Dendritic cell treated with granulocyte-macrophage colony-stimulating factor and Interleukin-4, amounts not matched to agents 40 ng/mL and 50 ng/mL, for 4 days (primary cell): ENCODE data around the gene KNDC1.

Experiments used
- H3K27ac Mint-ChIP-seq: one replicate; pipeline ENCODE4 v1.8.0; 2022; ENCODE audit warnings: mild to moderate bottlenecking, mixed read lengths
- H3K27me3 Mint-ChIP-seq: one replicate; pipeline ENCODE4 v1.8.0; 2022; ENCODE audit warnings: mild to moderate bottlenecking, mixed read lengths
- H3K36me3 Mint-ChIP-seq: one replicate; pipeline ENCODE4 v1.8.0; 2022; ENCODE audit warnings: low read depth, mixed read lengths
- H3K4me1 Mint-ChIP-seq: one replicate; pipeline ENCODE4 v1.8.0; 2022; ENCODE audit warnings: low read depth, mixed read lengths
- H3K4me3 Mint-ChIP-seq: one replicate; pipeline ENCODE4 v1.8.0; 2022; ENCODE audit warnings: mild to moderate bottlenecking, moderate library complexity, mixed read lengths
- H3K9me3 Mint-ChIP-seq: one replicate; pipeline ENCODE4 v1.8.0; 2022; ENCODE audit warnings: mixed read lengths
- intact Hi-C: fragments of 100-400 bp; cut with micrococcal nuclease; formaldehyde crosslinking; loops from one replicate; pipeline ENCODE4 v1.15.0; 2022

KNDC1 gene

GRCh38 chr10:133122171-133122935 is 37.7 kb upstream of the KNDC1 start:
- H3K9me3 Mint-ChIP-seq, result peaks cover 15% of the 10 kb centered on the region
- no peak overlapping the region for H3K27ac Mint-ChIP-seq
- no peaks in the 10 kb centered on the region for H3K36me3 Mint-ChIP-seq
- intact Hi-C loops, result no loop called here
- peaks cover 32% of the 10 kb centered on the region for H3K27me3 Mint-ChIP-seq
- H3K4me1 Mint-ChIP-seq, result peaks cover 10% of the 10 kb centered on the region
- H3K4me3 Mint-ChIP-seq, result no peak overlapping the region

GRCh38 chr10:133123050-133123745 is 36.8 kb upstream of the KNDC1 start:
- Mint-ChIP-seq H3K4me3 (no peak overlapping the region), H3K27ac (no peak overlapping the region), H3K9me3 (peaks cover 11% of the 10 kb centered on the region), H3K27me3 (peaks cover 32% of the 10 kb centered on the region), H3K36me3 (no peaks in the 10 kb centered on the region), H3K4me1 (peaks cover 10% of the 10 kb centered on the region)
- intact Hi-C loops, result no loop called here

- no peak overlapping the region for H3K27ac Mint-ChIP-seq
- intact Hi-C loops, result loop anchor here (1.0 to 2.0 kb wide), 2 partner anchors 184 to 219 kb away; no protein-coding TSS in a partner anchor
- H3K36me3 Mint-ChIP-seq, result no peaks in the 10 kb centered on the region
- H3K27me3 Mint-ChIP-seq, result peaks cover 32% of the 10 kb centered on the region
- H3K4me3 Mint-ChIP-seq, result no peak overlapping the region
- H3K4me1 Mint-ChIP-seq, result peaks cover 10% of the 10 kb centered on the region
- H3K9me3 Mint-ChIP-seq, result peaks cover 5% of the 10 kb centered on the region
Measured at GRCh38 chr10:133123746-133124356, 36.2 kb upstream of the KNDC1 start.

- Mint-ChIP-seq H3K4me3 (no peak overlapping the region), H3K9me3 (no peaks in the 10 kb centered on the region), H3K36me3 (no peaks in the 10 kb centered on the region), H3K27me3 (peaks cover 33% of the 10 kb centered on the region), H3K4me1 (peaks cover 10% of the 10 kb centered on the region), H3K27ac (no peak overlapping the region)
- intact Hi-C loops, result loop anchor here (1.0 to 2.0 kb wide), 2 partner anchors 184 to 220 kb away; no protein-coding TSS in a partner anchor
Measured at GRCh38 chr10:133124357-133125211, 35.4 kb upstream of the KNDC1 start.

GRCh38 chr10:133125901-133126300 is 34.1 kb upstream of the KNDC1 start:
- intact Hi-C loops, result loop anchor here (2.0 kb wide), 1 partner anchor 221 kb away; no protein-coding TSS in a partner anchor
- Mint-ChIP-seq H3K27me3 (peaks cover 34% of the 10 kb centered on the region), H3K4me1 (peaks cover 10% of the 10 kb centered on the region), H3K4me3 (no peak overlapping the region), H3K36me3 (no peaks in the 10 kb centered on the region), H3K27ac (no peak overlapping the region), H3K9me3 (no peaks in the 10 kb centered on the region)

- Mint-ChIP-seq H3K4me3 (no peak overlapping the region), H3K27ac (no peak overlapping the region), H3K36me3 (no peaks in the 10 kb centered on the region), H3K4me1 (peaks cover 10% of the 10 kb centered on the region), H3K27me3 (peaks cover 34% of the 10 kb centered on the region), H3K9me3 (no peaks in the 10 kb centered on the region)
- intact Hi-C loops, result no loop called here
Measured at GRCh38 chr10:133126431-133127290, 33.4 kb upstream of the KNDC1 start.

- Mint-ChIP-seq H3K4me1 (peaks cover 9% of the 10 kb centered on the region), H3K4me3 (no peak overlapping the region)
Measured at GRCh38 chr10:133127291-133128125, 32.5 kb upstream of the KNDC1 start.

GRCh38 chr10:133128126-133129070 is 31.6 kb upstream of the KNDC1 start:
- Mint-ChIP-seq H3K27me3 (peaks cover 24% of the 10 kb centered on the region), H3K27ac (no peak overlapping the region), H3K36me3 (no peaks in the 10 kb centered on the region), H3K4me3 (no peak overlapping the region), H3K9me3 (no peaks in the 10 kb centered on the region), H3K4me1 (peaks cover under 1% of the 10 kb centered on the region)
- intact Hi-C loops, result no loop called here

More at GRCh38 chr10:133127291-133128125, 32.5 kb upstream of the KNDC1 start:
- intact Hi-C loops, result no loop called here
- Mint-ChIP-seq H3K9me3 (no peaks in the 10 kb centered on the region), H3K27me3 (peaks cover 33% of the 10 kb centered on the region), H3K27ac (no peak overlapping the region), H3K36me3 (no peaks in the 10 kb centered on the region)

- H3K27ac Mint-ChIP-seq, result no peak overlapping the region
- intact Hi-C loops, result no loop called here
- H3K4me3 Mint-ChIP-seq, result no peak overlapping the region
- H3K4me1 Mint-ChIP-seq, result no peaks in the 10 kb centered on the region
- H3K27me3 Mint-ChIP-seq, result peaks cover 16% of the 10 kb centered on the region
- no peaks in the 10 kb centered on the region for H3K9me3 Mint-ChIP-seq
- no peaks in the 10 kb centered on the region for H3K36me3 Mint-ChIP-seq
Measured at GRCh38 chr10:133129071-133129858, 30.8 kb upstream of the KNDC1 start.

- Mint-ChIP-seq H3K27ac (no peak overlapping the region), H3K4me1 (no peaks in the 10 kb centered on the region), H3K9me3 (no peaks in the 10 kb centered on the region), H3K36me3 (no peaks in the 10 kb centered on the region), H3K4me3 (no peak overlapping the region), H3K27me3 (peaks cover 11% of the 10 kb centered on the region)
- intact Hi-C loops, result no loop called here
Measured at GRCh38 chr10:133129859-133130495, 30.0 kb upstream of the KNDC1 start.
